ENCODE data around the gene TSPAN5.

The TSPAN5 gene

DNA sequence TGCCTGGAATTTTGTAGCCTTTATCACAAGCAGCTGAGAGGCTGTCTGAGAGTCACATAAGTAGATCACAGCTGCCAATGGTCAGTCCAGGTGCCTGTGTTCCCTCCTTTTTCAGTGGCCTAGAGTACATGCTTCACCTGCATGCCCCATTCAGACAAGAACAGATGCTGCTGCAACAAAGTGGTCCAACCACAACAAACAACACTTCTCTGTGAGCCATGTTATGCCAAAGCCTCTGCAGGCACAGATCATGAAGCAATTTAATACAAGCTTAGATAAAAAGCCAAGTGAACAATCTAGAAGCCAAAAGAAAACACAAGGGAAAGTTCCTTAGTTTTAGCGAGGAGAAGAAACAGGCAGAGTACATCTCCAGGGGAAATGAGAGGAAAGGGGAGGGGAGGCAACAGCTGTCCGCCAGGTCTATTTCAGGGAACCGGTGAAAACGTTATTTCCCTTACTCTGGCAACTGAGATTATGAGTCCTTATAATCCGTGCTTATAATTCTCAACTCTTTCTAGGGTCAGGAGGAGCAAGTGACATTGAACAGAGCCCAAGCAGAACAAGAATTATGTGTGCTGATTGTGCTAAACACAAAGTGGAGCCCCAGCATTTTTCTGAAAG lies 92.6 kb downstream of the TSPAN5 start:
- DNase-seq (ENCODE audit: low read depth): no peak
- TF ChIP-seq CTCF (IDR thresholded peaks at IDR 0.05; ENCODE audit: insufficient read depth, low read depth, low read length, missing control alignments): no peak
- no peak overlapping the region for H3K4me3 ChIP-seq (ENCODE audit: low read depth, low read length)

DNA sequence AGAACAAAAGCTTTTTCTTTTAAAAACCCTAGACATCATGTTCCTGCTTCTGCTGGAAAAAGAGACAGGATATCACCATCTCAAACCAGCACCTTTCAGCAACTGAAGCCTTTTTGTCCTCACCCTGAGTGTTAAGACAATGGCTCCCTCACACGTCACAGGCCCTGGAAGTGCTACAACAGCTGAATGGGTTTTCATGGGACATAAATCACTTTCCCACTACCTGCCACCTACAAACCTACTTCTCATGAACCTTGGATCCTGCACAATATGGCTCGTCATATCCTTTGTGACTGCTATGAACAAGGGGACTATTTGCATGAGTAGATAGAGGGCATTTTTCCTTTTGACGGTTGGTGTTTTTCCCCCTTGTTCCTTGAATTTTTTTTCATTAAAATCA lies 93.6 kb downstream of the TSPAN5 start:
- TF ChIP-seq CTCF (IDR thresholded peaks at IDR 0.05; ENCODE audit: insufficient read depth, low read depth, low read length, missing control alignments): no peak
- no peak for DNase-seq (ENCODE audit: low read depth)
- H3K4me3 ChIP-seq (ENCODE audit: low read depth, low read length): no peak overlapping the region

- no peak for DNase-seq (ENCODE audit: low read depth)
- no peak overlapping the region for H3K4me3 ChIP-seq (ENCODE audit: low read depth, low read length)
- no peak for TF ChIP-seq CTCF (IDR thresholded peaks at IDR 0.05; ENCODE audit: insufficient read depth, low read depth, low read length, missing control alignments)
These were observed 98.1 kb downstream of the TSPAN5 start for GRCh38 chr4:98560321-98560720.

- no peak for TF ChIP-seq CTCF (IDR thresholded peaks at IDR 0.05; ENCODE audit: insufficient read depth, low read depth, low read length, missing control alignments)
- DNase-seq (ENCODE audit: low read depth): no peak
- H3K4me3 ChIP-seq (ENCODE audit: low read depth, low read length): no peak overlapping the region
These were observed 99.8 kb downstream of the TSPAN5 start for GRCh38 chr4:98558471-98559169.

GRCh38 chr4:98557194-98557892 lies 101.1 kb downstream of the TSPAN5 start:
- TF ChIP-seq CTCF (IDR thresholded peaks at IDR 0.05; ENCODE audit: insufficient read depth, low read depth, low read length, missing control alignments): no peak
- no peak for DNase-seq (ENCODE audit: low read depth)
- no peak overlapping the region for H3K4me3 ChIP-seq (ENCODE audit: low read depth, low read length)

- H3K4me3 ChIP-seq (ENCODE audit: low read depth, low read length): no peak overlapping the region
- no peak for TF ChIP-seq CTCF (IDR thresholded peaks at IDR 0.05; ENCODE audit: insufficient read depth, low read depth, low read length, missing control alignments)
- no peak for DNase-seq (ENCODE audit: low read depth)
These were observed 102.0 kb downstream of the TSPAN5 start for GRCh38 chr4:98556451-98556850.

All from GM12865 (cell line).